Epithelial cell of proximal tubule (primary cell): ENCODE results near the gene ITGBL1. TPM values are rescaled to one million over a fixed set of nuclear protein-coding genes. Genes with fewer than 3 reads are reported as not detected.

Experiments used
- DNase-seq: peaks from one replicate; pipeline ENCODE4 v3.0.0-alpha.2; 2011; ENCODE audit warnings: low read depth
- H3K4me3 ChIP-seq: 2 replicates; pipeline ENCODE4 v1.5.1; 2011; ENCODE audit warnings: low read depth, mild to moderate bottlenecking, low read length
- total RNA-seq: library from RNA; depleted of rRNA; stranded (reverse); fragments of >200 nt; gene quantifications from 2 replicates; pipeline ENCODE4 v1.2.3, GENCODE V29; 2015
- TF ChIP-seq, protein P1 (sequence below): conservative IDR thresholded peaks from 2 replicates; pipeline ENCODE4 v1.5.1; 2012; ENCODE audit warnings: low read depth, mild to moderate bottlenecking, low read length

Gene ITGBL1
- total RNA-seq, 1 donor from 2014 or later = 1.1 TPM

- no peak for DNase-seq
- no peak overlapping the region for H3K4me3 ChIP-seq
- TF ChIP-seq, protein P1, sequence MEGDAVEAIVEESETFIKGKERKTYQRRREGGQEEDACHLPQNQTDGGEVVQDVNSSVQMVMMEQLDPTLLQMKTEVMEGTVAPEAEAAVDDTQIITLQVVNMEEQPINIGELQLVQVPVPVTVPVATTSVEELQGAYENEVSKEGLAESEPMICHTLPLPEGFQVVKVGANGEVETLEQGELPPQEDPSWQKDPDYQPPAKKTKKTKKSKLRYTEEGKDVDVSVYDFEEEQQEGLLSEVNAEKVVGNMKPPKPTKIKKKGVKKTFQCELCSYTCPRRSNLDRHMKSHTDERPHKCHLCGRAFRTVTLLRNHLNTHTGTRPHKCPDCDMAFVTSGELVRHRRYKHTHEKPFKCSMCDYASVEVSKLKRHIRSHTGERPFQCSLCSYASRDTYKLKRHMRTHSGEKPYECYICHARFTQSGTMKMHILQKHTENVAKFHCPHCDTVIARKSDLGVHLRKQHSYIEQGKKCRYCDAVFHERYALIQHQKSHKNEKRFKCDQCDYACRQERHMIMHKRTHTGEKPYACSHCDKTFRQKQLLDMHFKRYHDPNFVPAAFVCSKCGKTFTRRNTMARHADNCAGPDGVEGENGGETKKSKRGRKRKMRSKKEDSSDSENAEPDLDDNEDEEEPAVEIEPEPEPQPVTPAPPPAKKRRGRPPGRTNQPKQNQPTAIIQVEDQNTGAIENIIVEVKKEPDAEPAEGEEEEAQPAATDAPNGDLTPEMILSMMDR = no peak
Observed at GRCh38 chr13:101695870-101696516, 243.5 kb downstream of the ITGBL1 start.

DNA sequence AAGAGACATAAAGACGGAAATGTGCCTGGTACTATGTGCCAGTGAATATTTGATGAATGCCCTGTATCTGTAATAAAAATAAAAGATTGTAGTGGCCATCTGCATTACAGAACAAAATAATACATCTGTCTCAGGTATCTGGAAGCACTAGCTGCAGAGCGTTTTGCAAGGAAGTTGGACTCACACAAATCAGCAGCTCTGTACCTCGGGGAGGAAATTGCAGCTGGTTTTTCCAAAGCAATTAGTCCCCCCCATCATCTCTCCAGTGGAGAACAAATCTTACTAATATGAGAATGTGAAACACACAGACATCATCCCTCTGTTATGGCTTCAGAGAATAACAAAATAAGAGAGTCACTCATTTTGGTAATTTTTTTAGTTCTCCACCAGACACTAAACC is 245.3 kb downstream of the ITGBL1 start:
- H3K4me3 ChIP-seq = no peak overlapping the region
- DNase-seq = no peak
- TF ChIP-seq, protein P1 = no peak

DNA sequence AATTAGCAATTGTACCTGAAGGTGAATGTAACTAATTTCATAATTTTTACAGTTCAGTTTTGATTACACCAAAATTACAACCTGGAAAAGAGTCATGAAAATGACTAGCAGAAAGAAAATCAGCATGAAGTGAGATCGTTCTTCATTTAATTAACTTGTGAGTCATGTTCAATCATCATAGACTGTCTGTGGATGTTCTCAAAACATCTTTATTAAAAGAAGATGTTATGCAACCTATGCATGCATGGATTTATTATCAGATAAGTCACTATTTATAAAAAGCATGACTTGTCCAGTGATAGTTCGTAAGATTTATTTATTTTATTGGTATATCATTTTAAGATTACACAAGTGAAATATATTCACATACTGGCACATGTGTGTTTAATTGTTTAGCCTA is 245.9 kb downstream of the ITGBL1 start:
- TF ChIP-seq, protein P1 = no peak
- no peak overlapping the region for H3K4me3 ChIP-seq
- no peak for DNase-seq

DNA sequence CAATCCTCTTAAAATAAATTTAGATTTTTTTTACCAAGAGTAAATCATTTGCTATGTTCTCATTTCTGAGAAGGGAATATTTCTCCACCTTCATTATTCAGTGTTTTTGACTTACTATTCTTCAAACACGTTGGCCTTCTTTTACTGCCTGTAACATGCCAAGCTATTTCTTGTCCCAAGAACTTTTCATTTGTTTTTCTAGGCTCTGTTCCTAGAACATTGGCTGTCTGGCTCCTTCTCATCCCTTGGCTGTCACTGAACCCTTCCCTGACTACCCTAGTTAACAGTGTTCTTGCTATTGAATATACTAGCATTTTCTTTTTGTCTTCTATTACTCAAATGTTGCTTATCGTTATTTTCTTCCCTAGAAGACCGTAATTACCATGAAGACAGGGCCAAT is 248.1 kb downstream of the ITGBL1 start:
- no peak for DNase-seq
- TF ChIP-seq, protein P1 = no peak
- H3K4me3 ChIP-seq = no peak overlapping the region

GRCh38 chr13:101703081-101703480 is 250.6 kb downstream of the ITGBL1 start:
- H3K4me3 ChIP-seq = no peak overlapping the region
- TF ChIP-seq, protein P1 = no peak
- DNase-seq = no peak

DNA sequence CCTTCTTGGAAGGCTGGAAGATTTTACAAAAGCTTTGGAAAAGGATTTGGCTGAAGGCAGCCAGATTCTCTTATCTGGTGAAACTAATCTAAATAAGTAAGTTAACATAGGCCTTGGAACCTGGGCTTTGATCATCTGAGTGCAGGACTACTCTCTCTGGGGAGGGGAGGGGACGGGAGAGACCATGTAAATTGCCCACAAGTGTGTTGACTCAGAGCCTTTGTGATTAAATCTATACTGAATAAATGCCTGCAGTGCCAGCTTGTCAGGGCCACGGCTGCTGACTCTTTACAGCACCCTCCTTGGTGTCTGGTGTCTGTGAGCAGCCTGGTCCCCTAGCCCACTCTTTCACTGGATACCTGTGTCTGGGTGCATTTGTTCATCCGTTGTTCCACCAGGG is 251.4 kb downstream of the ITGBL1 start:
- H3K4me3 ChIP-seq = no peak overlapping the region
- no peak for DNase-seq
- TF ChIP-seq, protein P1 = no peak

GRCh38 chr13:101706651-101707050 is 254.2 kb downstream of the ITGBL1 start:
- DNase-seq = peak; percentile 93
- TF ChIP-seq, protein P1 = no peak
- H3K4me3 ChIP-seq = no peak overlapping the region
